Right lobe of liver (tissue), 4 donors: ENCODE data around the gene TRABD2B.

ENCODE experiments used
- POLR2A ChIP-seq: fragments of 450-650 bp; IDR thresholded peaks from one replicate; pipeline ENCODE4 v1.6.1; 2017; ENCODE audit warnings: antibody characterized with exemption, mild to moderate bottlenecking
- TF ChIP-seq, protein P1 (sequence below), 4 donors: fragments of 200-600 bp in 3 of 4; fragments of 450-650 bp in 1 of 4; IDR thresholded peaks; one replicate each; pipeline versions ENCODE4 v1.5.1 to v1.8.0; 2016 to 2022; ENCODE audit warnings: antibody characterized with exemption in 4 of 4, mild to moderate bottlenecking in 2 of 4
- donor health status: DM: no; HTN: no; CAD: no.
- donor health status: DM: no; HTN: no; CAD: no.
- donor health status: DM: no; HTN: yes; CAD: no.

- TF ChIP-seq, protein P1, sequence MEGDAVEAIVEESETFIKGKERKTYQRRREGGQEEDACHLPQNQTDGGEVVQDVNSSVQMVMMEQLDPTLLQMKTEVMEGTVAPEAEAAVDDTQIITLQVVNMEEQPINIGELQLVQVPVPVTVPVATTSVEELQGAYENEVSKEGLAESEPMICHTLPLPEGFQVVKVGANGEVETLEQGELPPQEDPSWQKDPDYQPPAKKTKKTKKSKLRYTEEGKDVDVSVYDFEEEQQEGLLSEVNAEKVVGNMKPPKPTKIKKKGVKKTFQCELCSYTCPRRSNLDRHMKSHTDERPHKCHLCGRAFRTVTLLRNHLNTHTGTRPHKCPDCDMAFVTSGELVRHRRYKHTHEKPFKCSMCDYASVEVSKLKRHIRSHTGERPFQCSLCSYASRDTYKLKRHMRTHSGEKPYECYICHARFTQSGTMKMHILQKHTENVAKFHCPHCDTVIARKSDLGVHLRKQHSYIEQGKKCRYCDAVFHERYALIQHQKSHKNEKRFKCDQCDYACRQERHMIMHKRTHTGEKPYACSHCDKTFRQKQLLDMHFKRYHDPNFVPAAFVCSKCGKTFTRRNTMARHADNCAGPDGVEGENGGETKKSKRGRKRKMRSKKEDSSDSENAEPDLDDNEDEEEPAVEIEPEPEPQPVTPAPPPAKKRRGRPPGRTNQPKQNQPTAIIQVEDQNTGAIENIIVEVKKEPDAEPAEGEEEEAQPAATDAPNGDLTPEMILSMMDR (IDR thresholded peaks at IDR 0.05) = no peak
- no peak for TF ChIP-seq POLR2A
These were observed 42.2 kb upstream of the TRABD2B start for GRCh38 chr1:48039088-48040054.
